ENCODE results near the gene BLVRA.

- TF ChIP-seq CTCF (conservative IDR thresholded peaks at IDR 0.05; ENCODE audit: low read depth, low read length) = no peak
- TF ChIP-seq EZH2 (IDR thresholded peaks at IDR 0.05; ENCODE audit: low read length, unreplicated experiment) = no peak
- no peak for TF ChIP-seq EZH2phosphoT487 (IDR thresholded peaks at IDR 0.05; ENCODE audit: borderline replicate concordance, low read length)
Measured at GRCh38 chr7:43768887-43769272, 10.4 kb downstream of the BLVRA start.
